Activated CD4-positive, alpha-beta T cell treated with anti-CD3 and anti-CD28 coated beads, Interleukin-2, amount 50 U/mL, for 4 hours (primary cell): ENCODE results near the gene RBM15B.
"Not testable (repeated sequence)": the region's sequence is repeated elsewhere in the genome, so short reads cannot be mapped to it uniquely, and the experiment has no call there.

ENCODE experiments used
- DNase-seq, 2 experiments: peaks; one replicate each; pipeline ENCODE4 v3.0.0-alpha.2; 2020

Gene RBM15B, protein sequence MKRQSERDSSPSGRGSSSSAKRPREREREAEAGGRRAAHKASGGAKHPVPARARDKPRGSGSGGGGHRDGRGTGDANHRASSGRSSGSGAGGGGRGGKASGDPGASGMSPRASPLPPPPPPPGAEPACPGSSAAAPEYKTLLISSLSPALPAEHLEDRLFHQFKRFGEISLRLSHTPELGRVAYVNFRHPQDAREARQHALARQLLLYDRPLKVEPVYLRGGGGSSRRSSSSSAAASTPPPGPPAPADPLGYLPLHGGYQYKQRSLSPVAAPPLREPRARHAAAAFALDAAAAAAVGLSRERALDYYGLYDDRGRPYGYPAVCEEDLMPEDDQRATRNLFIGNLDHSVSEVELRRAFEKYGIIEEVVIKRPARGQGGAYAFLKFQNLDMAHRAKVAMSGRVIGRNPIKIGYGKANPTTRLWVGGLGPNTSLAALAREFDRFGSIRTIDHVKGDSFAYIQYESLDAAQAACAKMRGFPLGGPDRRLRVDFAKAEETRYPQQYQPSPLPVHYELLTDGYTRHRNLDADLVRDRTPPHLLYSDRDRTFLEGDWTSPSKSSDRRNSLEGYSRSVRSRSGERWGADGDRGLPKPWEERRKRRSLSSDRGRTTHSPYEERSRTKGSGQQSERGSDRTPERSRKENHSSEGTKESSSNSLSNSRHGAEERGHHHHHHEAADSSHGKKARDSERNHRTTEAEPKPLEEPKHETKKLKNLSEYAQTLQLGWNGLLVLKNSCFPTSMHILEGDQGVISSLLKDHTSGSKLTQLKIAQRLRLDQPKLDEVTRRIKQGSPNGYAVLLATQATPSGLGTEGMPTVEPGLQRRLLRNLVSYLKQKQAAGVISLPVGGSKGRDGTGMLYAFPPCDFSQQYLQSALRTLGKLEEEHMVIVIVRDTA

GRCh38 chr3:51391075-51391565, at the start of gene RBM15B:
RBM15B (plus strand) TSS chr3:51391285; CDS start chr3:51391400, 115 bp downstream.
- DNase-seq, result peak; percentile 96

DNA sequence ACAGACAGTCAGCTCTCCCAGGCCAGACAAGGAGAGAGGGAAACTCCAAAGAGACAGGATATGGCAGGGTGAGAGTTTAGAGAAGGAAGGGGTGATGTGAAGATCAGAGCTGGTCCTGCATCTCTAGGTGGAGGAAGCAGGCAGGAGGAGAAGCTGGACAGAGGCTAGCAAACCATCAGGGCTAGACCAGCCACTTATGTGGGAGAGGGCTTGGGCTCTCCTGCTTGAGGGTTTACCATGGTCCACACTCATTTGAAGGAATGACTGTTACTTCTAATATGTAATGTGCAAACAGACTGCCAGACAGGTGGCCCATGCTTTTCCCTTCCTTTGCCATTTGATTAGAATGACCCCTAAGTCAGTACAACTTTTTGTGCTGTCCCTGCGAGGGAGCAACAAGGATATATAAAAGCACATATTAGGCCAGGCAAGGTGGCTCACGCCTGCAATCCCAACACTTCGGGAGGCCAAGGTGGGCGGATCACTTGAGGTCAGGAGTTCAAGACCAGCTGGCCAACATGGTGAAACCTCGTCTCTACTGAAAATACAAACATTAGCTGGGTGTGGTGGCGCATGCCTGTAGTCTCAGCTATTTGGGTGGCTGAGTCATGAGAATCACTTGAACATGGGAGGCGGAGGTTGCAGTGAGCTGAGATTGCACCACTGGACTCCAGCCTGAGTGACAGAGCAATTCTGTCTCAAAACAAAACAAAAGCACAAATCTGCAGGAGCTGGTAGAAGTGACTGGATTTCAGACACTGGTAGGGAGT, 47.0 kb upstream of the RBM15B start:
- no peak for DNase-seq

DNA sequence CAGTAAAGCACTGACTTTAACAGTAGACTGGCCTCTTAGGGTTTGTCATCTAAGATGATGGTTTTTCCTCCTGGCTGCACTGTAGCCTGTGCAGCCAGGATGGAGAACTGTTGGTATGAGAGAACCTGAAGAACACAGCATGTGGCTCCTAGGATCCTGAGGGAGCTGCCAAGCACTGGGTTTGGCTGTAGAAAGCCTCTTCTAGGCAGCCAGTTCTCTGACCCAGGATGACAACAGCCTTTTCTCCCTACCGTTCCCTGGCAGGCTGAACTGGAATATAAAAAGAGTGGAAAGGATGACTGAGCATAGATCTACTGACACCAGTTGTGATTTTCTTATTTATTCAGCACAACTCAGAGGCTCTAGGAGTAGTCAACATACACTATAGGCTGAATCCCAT, 40.3 kb upstream of the RBM15B start:
- no peak for DNase-seq

DNA sequence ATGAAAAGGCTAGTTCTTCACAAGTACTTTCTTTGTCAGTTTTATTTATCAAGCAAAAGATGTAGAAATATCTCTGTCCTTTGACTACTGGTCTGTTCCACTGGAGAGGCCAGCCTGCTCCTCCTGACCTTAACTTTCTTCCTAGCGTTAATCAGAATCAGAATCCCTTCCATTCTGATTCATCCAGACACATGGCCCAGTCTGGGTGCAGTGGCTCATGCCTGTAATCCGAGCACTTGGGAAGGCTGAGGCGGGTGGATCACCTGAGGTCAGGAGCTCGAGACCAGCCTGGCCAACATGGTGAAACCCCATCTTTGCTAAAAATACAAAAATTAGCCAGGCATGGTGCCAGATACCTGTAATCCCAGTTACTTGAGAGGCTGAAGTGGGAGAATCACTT, 38.0 kb upstream of the RBM15B start:
- no peak for DNase-seq

DNA sequence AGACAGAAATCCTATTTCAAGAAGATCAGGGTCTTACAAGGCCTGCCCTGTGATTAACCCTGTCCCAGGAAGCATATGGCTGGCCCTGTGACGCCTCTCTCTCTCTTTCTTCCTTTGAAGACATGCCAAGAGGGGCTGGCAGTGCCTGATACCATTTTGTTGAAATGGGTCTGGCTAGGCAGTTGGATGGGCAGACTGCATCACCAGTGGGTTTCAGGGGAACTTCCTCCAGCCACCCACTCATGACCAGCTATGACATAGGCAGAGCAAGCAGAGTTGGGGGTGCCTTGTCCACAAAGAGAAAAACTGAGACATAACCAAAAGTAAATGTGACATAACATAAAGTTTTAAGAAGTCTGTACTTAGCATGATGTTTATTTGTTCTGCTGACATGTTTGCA, 37.4 kb upstream of the RBM15B start:
- DNase-seq, result no peak

GRCh38 chr3:51354172-51354571, 36.9 kb upstream of the RBM15B start:
- no peak for DNase-seq

DNA sequence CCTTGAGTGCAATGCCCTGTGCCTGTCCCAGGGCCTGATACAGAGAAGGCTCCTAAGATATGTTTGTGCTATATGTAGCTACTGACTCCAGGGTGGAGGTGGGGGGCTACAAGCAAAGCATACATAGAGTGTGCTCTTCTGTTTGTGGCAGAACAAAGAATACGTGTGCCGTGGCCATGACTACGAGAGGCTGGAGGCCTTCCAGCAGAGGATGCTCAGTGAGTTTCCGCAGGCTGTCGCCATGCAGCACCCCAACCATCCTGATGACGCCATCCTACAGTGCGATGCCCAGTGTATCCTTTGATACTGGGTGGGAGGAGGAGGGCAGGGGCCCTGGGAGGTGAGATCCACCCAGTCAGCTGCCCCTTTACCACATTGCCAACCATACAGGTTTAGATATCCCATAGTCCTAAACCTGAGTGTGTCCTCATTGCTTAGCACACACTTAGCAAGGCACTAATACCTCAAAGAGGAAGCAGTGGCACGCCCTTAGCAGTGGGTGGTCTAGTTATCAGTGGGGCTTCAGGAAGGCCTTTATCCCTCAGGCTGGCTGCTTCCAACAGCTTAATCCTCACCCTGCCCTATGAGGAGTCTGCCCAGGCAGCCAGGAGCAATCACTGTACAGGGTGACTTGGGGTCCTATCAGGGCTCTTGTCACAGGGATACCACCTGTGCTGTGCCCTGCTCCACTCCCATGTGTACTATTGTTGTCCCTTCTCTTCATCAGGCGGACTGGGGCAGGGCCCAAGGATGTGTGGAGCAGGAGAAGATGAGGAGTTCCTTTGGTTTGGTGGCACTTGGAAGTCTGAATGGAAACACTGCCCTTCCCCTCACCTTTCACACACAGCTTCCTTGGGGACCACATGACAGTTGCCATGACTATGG, 36.1 kb upstream of the RBM15B start:
- DNase-seq, result no peak

- DNase-seq, result no peak
These were observed 35.0 kb upstream of the RBM15B start for GRCh38 chr3:51355891-51356578.

DNA sequence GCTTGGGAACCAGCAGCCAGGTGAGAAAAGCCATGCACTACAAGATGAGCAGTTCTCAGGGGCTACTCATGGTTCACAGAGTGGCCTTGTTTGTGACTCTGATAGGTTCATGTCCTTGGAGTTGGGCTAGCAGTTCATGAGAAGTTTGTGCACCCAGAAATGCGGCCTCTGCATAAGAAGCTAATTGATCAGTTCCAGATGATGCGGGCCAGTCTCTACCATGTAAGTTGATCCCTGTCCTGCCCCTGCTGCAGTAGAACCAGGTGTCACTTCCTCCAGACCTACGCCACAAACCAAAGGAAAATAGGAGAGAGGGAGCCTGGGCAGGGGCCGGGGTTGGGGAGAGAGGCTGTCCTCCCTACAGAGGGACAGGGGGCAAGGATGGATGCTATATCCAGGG, 33.2 kb upstream of the RBM15B start:
- no peak for DNase-seq

DNA sequence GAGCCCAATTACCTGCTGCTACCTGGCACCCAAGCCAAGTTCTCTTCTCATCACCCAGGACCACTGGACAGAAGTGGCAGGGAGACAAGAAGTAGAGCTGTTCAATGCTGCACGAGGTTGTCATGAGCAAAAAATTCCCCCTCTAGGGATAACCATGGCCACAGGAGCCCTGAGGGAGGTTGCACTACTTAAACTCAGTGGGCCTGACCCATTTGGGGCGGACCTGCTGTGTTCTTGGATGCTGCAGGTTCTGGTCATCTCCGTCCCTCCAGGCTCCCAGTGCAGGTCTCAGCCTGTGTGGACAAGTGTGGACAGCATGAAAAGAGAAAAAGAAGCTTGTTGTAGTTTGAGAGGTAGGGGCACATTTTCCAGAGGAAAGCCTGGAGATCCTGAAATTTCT, 32.1 kb upstream of the RBM15B start:
- no peak for DNase-seq

- DNase-seq, result no peak
These were observed 30.3 kb upstream of the RBM15B start for GRCh38 chr3:51360806-51361205.

DNA sequence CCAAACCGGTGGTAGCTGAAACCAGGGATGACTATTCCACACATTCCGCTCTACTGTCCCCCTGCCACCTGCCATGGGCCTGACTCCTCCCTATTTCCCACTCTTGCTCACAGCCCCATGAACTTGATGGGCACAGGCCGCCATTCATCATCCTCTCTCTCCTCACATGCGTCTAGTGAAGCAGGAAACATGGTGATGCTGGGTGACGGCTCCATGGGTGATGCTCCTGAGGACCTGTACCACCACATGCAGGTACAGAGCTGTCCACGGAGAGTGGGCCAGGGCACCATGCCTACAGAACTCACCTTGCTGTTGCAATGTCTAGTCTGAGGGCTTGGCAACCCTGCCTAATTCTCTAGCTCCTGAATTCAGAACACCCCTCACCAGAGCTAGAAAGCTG, 29.3 kb upstream of the RBM15B start:
- DNase-seq, result no peak

DNA sequence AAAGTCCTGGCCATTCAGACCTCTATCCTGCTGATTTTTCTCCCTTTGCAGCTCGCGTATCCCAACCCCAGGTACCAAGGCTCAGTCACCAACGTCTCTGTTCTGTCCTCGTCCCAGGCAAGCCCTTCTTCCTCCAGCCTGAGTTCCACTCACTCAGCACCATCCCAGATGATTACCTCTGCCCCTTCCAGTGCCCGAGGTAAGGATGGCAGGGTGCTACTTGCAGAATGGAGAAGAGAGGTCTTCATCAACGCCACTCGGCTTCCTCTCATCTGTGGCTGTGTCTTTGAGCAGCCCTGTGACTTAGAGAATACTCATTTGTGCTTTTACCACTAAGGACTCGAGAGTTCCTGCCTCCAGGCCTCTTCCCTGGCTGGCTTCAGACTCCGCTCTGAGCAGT, 28.6 kb upstream of the RBM15B start:
- no peak for DNase-seq

GRCh38 chr3:51368276-51368675, 22.8 kb upstream of the RBM15B start:
- not testable (repeated sequence) for DNase-seq

DNA sequence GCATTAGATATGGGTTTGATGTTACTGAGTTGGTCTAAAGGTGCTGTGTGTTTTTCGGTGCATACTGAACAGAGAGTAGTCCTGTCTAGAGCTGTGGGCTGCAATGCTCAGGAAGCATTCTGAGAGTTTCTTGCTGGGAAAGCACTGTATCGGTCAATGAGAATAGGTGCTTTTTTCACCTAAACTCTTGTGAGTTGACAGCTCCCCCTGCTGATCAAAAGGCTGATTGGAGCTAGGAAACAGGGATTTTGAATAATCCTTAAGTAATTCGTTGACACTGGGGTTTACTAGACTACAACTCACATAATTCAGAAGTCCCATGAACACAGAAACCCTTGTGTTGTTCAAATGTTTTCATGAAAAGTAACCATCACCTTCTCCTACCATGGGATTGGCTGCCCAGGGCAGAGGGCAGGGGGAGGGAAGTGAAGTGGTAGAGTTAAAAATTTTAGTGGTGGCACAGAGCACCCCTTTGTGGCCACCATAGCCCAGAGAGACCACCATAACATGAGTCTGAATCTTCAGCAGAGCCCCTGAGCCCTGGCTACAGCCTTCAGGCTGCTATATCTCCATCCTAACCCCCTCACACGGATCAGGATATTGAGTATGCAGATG, 19.0 kb upstream of the RBM15B start:
- peak; percentile 44 to 51 for DNase-seq

DNA sequence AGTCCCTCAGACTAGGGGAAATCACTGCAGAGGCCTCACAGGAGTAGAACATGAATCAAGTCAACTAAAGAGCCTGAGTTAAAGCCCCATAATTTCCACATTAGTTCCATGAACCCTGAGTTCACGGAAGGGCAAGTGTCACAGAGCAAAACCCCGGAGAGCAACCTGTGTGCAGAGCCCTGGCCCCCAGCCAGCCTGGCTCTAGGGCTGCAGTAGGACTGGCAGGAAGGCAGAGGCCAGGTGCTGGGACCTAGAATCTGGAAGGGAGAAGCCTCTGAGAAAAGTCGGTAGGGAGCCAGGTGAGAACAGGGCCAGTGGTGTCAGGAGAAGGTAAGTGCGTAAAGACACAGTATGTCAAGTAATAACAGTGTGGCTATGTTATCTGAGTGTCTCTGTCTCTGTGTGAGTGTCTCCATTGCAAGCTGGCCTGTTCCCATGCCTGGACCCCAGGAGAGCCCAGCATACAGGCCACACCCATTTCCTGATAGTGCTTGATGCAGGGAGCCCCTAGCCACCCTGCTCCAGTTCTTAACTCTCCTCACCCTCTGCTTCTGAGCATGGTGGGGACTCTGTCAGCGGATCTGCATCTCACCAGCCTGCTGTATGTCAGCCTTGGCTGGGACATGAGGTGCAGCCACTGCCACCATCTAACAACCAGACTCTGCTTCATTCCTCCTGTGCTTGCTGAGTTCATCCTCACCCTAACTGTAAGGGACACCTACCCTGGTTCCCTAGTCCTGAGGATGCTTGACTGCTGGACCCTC, 17.2 kb upstream of the RBM15B start:
- no peak for DNase-seq

DNA sequence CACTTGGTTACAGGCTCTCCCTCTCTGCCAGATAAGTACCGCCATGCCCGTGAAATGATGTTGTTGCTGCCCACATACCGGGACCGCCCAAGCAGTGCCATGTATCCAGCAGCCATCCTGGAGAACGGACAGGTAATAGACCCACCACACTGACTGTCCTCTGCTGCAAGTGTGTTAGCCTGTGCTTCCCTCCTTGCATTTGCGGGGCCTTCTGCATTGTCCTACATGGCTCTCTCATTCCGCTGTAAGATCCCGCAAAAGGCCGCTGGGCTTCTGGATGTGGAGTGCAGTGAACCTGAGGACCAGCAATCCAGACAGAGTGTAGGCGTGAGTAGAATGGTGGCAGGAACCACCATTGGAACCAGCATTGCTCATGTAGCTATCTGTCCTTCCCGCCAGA, 16.6 kb upstream of the RBM15B start:
- no peak for DNase-seq

DNA sequence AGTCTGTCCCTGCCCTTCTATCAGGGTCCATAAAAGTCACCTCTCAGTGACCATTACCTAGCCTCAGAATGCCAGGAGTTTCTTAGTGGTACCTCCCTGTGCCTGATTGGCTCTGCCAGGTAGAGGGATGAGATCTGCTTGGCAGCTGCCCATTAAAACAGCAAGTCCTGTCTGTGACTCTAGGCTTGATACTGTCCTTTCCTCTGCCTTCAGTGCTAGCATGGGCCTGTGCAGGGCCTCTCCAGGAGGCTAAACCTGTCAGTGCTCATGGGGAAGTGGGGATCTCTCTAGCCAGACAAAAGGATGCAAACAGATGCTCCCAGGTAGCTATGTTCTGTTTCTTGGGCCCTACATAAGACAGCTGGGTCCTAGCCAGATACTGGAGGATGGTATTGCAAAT, 15.9 kb upstream of the RBM15B start:
- DNase-seq, result no peak

- no peak for DNase-seq
These were observed 15.5 kb upstream of the RBM15B start for GRCh38 chr3:51375571-51375970.

DNA sequence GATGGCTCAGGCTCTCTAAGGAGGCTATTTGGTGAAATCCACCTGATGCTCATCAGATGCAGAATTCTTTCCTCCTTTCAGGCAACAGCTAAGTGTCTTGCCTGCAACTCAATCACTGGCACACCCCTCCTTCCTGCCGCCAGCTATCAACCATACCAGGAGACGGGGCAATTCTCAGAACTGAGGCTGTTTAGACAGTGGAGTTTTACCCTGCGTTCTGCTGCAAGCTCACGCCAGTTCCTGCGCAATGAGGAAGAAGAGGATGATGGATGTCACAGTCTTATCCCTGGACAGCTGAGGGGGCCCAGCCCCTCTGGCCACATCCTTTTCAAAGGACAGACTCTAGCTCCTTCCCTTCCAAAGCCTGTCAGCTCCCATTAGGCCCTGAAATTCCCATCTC, 13.0 kb upstream of the RBM15B start:
- no peak for DNase-seq
